ENCODE measurements around the gene REX1BD. TPM values are rescaled to one million over a fixed set of nuclear protein-coding genes. Genes with fewer than 3 reads are reported as not detected.
A peak's percentile ranks its signal among the peaks of the same experiment; 100 is the strongest.

REX1BD gene
- total and polyA plus RNA-seq, 10 of the 15 experiments (the other 5 are each of a cell fraction or from before 2014, with no cell fraction given), result 1.1 to 101 (median 35.0) TPM

DNA sequence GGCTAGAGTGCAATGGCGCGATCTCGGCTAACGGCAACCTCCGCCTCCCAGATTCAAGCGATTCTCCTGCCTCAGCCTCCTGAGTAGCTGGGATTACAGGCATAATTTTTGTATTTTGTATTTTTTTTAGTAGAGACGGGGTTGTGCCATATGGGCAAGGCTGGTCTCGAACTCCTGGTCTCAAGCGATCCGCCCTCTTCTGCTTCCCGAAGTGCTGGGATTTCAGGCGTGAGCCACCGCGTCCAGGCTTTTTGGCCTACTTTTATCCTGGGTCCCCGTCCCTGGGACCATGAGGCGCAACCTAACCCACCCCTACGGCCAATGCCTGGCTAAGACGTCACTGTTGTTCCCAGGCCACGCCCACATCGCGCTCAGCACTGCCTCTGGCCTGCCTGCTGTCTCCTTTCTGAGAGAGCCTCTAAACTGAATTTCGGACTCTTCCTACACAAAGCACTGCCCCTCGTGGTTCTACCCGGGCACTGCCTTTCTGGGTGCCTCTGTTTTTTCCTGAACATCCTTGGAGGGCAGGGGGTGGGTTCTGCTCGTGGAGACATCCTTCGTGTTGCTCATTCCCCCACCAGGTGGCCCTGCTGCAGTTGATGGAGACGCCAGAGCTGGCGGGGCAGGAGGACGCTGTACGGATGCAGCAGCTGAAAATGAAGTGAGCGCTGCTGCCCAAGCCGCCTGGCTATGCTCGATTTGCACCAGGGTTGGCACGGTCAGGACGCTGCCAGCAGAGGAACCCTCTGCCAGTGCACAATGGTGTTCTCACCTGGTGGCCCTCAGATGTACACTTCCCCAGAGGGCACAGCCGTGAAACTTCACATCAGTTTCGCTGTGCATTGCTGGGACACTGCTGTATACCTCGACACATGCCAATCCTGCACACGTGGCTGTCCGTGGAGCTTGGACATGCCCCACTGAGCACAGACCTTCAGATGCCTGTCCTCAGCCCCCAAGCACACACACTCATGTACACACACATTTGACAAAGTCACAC lies 2.0 kb downstream of the REX1BD start:
- H3K9ac ChIP-seq (ENCODE audit: control insufficient read depth, insufficient read depth, low read length), result no peak overlapping the region
- ChIA-PET CTCF (interaction anchor here (1.2 to 6.0 kb wide), 7 partner anchors 10 to 119 kb away, joined by 3 to 64 read pairs (median 5); partner anchors contain the start of genes ELL, KXD1 and UBA52), SMC1A (ENCODE audit: uncharacterized antibody, unreplicated experiment) (interaction anchor here (0.7 to 3.2 kb wide), 4 partner anchors 18 to 82 kb away, joined by 3 to 18 read pairs (median 4); partner anchors contain the start of gene KXD1), POLR2A (interaction anchor here (0.6 to 6.0 kb wide), 5 partner anchors 18 to 92 kb away, joined by 3 to 43 read pairs (median 27); partner anchors contain the start of genes ELL, FKBP8, KXD1 and UBA52), RAD21 (ENCODE audit: unreplicated experiment) (interaction anchor here (3.3 to 4.8 kb wide), 2 partner anchors 32 to 70 kb away, joined by 25 to 35 read pairs; partner anchors contain the start of genes ELL and KXD1)
- H3K9me3 ChIP-seq (replicated peaks; ENCODE audit: control insufficient read depth, insufficient read depth, low read length), result no peaks in the 10 kb centered on the region
- WGBS (ENCODE audit: insufficient coverage, insufficient replicate concordance, low lambda C conversion rate, missing lambda C conversion rate), result 89% methylated on average over 39 of the region's 40 CpGs
- ATAC-seq (no peak), FAIRE-seq (no peak), DNase-seq (ENCODE audit: low read depth, low spot score) (no peak)
- in situ Hi-C loops (cut with MboI) (no loop called here), intact Hi-C loops (cut with micrococcal nuclease; ENCODE audit: unreplicated experiment) (loop anchor here (5.0 kb wide), 1 partner anchor 242 kb away; the partner anchor contains the start of gene UPF1)
- TSS peak; percentile 82 for BruUV-seq (replicated peaks)
- no peak overlapping the region for H2AFZ ChIP-seq (ENCODE audit: control insufficient read depth, low read depth, low read length)
- H3K36me3 ChIP-seq (ENCODE audit: control insufficient read depth in 2 of 2, insufficient read depth in 2 of 2, low read length in 1 of 2), result peaks cover 0 to 3% of the 10 kb centered on the region in 2 experiments; a peak in 1 of 4 replicates
- no peak overlapping the region for H3K27ac ChIP-seq (ENCODE audit: control insufficient read depth, insufficient read depth)
- H3K4me2 ChIP-seq (ENCODE audit: control insufficient read depth, insufficient read depth), result peak overlapping the region; percentile 98; the same call in 1 of the 2 replicates
- no peaks in the 10 kb centered on the region; the same call in 1 of the 2 replicates for H4K20me1 ChIP-seq (ENCODE audit: control insufficient read depth, insufficient read depth)
- peaks cover 2% of the 10 kb centered on the region in 2 experiments; a peak in 1 of 4 replicates for H3K27me3 ChIP-seq (replicated peaks in 1 of 2; ENCODE audit: control insufficient read depth in 2 of 2, insufficient read depth in 2 of 2, low read length in 1 of 2)
- H3K4me1 ChIP-seq (ENCODE audit: control insufficient read depth, insufficient read depth, low read length), result peaks cover 33% of the 10 kb centered on the region
- no peak overlapping the region for H3K4me3 ChIP-seq
- peaks cover 4% of the 10 kb centered on the region; the same call in 1 of the 2 replicates for H3K79me2 ChIP-seq (ENCODE audit: control insufficient read depth, insufficient read depth, low read length)
- no peak for TF ChIP-seq ZNF274 (IDR thresholded peaks at IDR 0.05; ENCODE audit: insufficient read depth, insufficient read length)
- peak; percentile 60; the same call in 1 of the 2 replicates for TF ChIP-seq PAX5 (IDR thresholded peaks at IDR 0.05; ENCODE audit: borderline replicate concordance, low read depth, low read length)
- TF ChIP-seq, protein P1, sequence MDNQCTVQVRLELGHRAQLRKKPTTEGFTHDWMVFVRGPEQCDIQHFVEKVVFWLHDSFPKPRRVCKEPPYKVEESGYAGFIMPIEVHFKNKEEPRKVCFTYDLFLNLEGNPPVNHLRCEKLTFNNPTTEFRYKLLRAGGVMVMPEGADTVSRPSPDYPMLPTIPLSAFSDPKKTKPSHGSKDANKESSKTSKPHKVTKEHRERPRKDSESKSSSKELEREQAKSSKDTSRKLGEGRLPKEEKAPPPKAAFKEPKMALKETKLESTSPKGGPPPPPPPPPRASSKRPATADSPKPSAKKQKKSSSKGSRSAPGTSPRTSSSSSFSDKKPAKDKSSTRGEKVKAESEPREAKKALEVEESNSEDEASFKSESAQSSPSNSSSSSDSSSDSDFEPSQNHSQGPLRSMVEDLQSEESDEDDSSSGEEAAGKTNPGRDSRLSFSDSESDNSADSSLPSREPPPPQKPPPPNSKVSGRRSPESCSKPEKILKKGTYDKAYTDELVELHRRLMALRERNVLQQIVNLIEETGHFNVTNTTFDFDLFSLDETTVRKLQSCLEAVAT (IDR thresholded peaks at IDR 0.05), result peak; percentile 7; the same call in 1 of the 2 replicates
- TF ChIP-seq, protein P2, sequence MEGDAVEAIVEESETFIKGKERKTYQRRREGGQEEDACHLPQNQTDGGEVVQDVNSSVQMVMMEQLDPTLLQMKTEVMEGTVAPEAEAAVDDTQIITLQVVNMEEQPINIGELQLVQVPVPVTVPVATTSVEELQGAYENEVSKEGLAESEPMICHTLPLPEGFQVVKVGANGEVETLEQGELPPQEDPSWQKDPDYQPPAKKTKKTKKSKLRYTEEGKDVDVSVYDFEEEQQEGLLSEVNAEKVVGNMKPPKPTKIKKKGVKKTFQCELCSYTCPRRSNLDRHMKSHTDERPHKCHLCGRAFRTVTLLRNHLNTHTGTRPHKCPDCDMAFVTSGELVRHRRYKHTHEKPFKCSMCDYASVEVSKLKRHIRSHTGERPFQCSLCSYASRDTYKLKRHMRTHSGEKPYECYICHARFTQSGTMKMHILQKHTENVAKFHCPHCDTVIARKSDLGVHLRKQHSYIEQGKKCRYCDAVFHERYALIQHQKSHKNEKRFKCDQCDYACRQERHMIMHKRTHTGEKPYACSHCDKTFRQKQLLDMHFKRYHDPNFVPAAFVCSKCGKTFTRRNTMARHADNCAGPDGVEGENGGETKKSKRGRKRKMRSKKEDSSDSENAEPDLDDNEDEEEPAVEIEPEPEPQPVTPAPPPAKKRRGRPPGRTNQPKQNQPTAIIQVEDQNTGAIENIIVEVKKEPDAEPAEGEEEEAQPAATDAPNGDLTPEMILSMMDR (IDR thresholded peaks at IDR 0.05 in 2 of 3, conservative IDR thresholded peaks at IDR 0.05 in 1 of 3; ENCODE audit: control insufficient read depth in 2 of 3, extremely low read depth in 1 of 3, insufficient read depth in 1 of 3, low read depth in 3 of 3, low read length in 3 of 3), result 0 out of 6 replicates have a peak, but pooled peaks of 2 of the 3 experiments have one; percentile 13 to 16

All from GM12878 (cell line).